PFSK-1 (cell line): Measurements from ENCODE around the gene GUCY1B1.

Experiments used
- FOXP2 ChIP-seq: optimal IDR thresholded peaks from 2 replicates; pipeline ENCODE3; 2011; ENCODE audit warnings: borderline replicate concordance, control low read depth, inconsistent platforms; ENCODE audit not compliant: insufficient read depth; ENCODE audit errors: extremely low read length, extremely low read depth
- POLR2AphosphoS5 ChIP-seq: IDR thresholded peaks from 2 replicates; pipeline ENCODE4 v1.6.1; 2012; ENCODE audit warnings: low read depth, mild to moderate bottlenecking, control low read depth, low read length, moderate library complexity
- REST ChIP-seq, 2 experiments: IDR thresholded peaks; 2 replicates each; pipeline versions ENCODE4 v1.6.1 to v1.8.0; 2011 to 2012; ENCODE audit warnings: low read depth in 2 of 2, low read length in 2 of 2, control low read depth in 1 of 2, inconsistent platforms in 1 of 2, mild to moderate bottlenecking in 1 of 2, moderate library complexity in 1 of 2; ENCODE audit not compliant: insufficient read depth in 1 of 2
- SIN3A ChIP-seq: IDR thresholded peaks from 2 replicates; pipeline ENCODE4 v1.6.1; 2012; ENCODE audit warnings: mild to moderate bottlenecking, low read length, moderate library complexity, borderline replicate concordance; ENCODE audit not compliant: insufficient read depth
- TAF1 ChIP-seq: IDR thresholded peaks from 2 replicates; pipeline ENCODE4 v1.6.1; 2012; ENCODE audit warnings: low read length, control low read depth, borderline replicate concordance; ENCODE audit not compliant: insufficient read depth

The GUCY1B1 gene

GRCh38 chr4:155832664-155833063 lies 73.8 kb downstream of the GUCY1B1 start:
- TF ChIP-seq TAF1 (no peak), SIN3A (no peak), REST (IDR thresholded peaks at IDR 0.05; ENCODE audit: insufficient read depth in 1 of 2, low read depth in 2 of 2, low read length in 2 of 2) (no peak), POLR2AphosphoS5 (no peak), FOXP2 (no peak)

- no peak for TF ChIP-seq SIN3A
- no peak for TF ChIP-seq FOXP2
- TF ChIP-seq REST (IDR thresholded peaks at IDR 0.05; ENCODE audit: insufficient read depth in 1 of 2, low read depth in 2 of 2, low read length in 2 of 2) = no peak
- TF ChIP-seq TAF1 = no peak
- TF ChIP-seq POLR2AphosphoS5 = no peak
Measured at GRCh38 chr4:155837203-155837796, 78.5 kb downstream of the GUCY1B1 start.

- TF ChIP-seq FOXP2 (no peak), REST (IDR thresholded peaks at IDR 0.05; ENCODE audit: insufficient read depth in 1 of 2, low read depth in 2 of 2, low read length in 2 of 2) (no peak), SIN3A (no peak), POLR2AphosphoS5 (no peak), TAF1 (no peak)
Measured at GRCh38 chr4:155842080-155842479, 83.3 kb downstream of the GUCY1B1 start.

- TF ChIP-seq TAF1 = no peak
- no peak for TF ChIP-seq SIN3A
- TF ChIP-seq FOXP2 = no peak
- TF ChIP-seq REST (IDR thresholded peaks at IDR 0.05; ENCODE audit: insufficient read depth in 1 of 2, low read depth in 2 of 2, low read length in 2 of 2) = no peak
- no peak for TF ChIP-seq POLR2AphosphoS5
Measured at GRCh38 chr4:155846929-155847328, 88.1 kb downstream of the GUCY1B1 start.

GRCh38 chr4:155849042-155849441 lies 90.2 kb downstream of the GUCY1B1 start:
- no peak for TF ChIP-seq TAF1
- TF ChIP-seq REST (IDR thresholded peaks at IDR 0.05; ENCODE audit: insufficient read depth in 1 of 2, low read depth in 2 of 2, low read length in 2 of 2) = no peak
- no peak for TF ChIP-seq POLR2AphosphoS5
- TF ChIP-seq FOXP2 = no peak
- no peak for TF ChIP-seq SIN3A
